ENCODE results near the gene WDR49. TPM values are rescaled to one million over a fixed set of nuclear protein-coding genes. Genes with fewer than 3 reads are reported as not detected.

The WDR49 gene
- total and polyA plus RNA-seq, 7 donors = 0.06 to 2.5 (median 0.81) TPM; not detected in 2

DNA sequence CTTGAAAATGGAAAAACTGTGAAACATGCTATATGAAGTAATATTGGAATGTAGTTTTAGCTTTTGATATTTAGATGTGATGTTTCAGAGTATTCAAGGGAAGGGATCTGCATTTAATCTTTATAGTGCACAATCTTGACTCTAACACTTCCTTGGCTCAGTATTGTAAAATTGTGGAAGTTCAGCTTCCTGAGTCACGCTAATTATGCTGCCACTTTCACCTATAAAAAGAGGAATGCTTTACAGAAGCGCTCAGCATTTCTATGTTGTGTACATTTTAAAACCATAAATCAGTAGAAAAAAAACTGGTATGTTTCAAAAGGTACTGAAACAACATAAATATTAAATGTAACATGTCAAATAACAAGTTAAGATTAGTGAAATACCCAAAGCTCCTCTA, 212.5 kb downstream of the WDR49 start:
- H3K4me1 ChIP-seq = no peaks in the 10 kb centered on the region
- no peaks in the 10 kb centered on the region for H3K9me3 ChIP-seq
- H3K4me3 ChIP-seq = no peak overlapping the region
- no peaks in the 10 kb centered on the region for H3K27me3 ChIP-seq
- intact Hi-C loops (cut with DNase I) = no loop called here
- TF ChIP-seq CTCF (IDR thresholded peaks at IDR 0.05) (no peak), EP300 (IDR thresholded peaks at IDR 0.05) (no peak), POLR2A (IDR thresholded peaks at IDR 0.05) (no peak), POLR2AphosphoS5 (IDR thresholded peaks at IDR 0.05) (no peak)
- no peaks in the 10 kb centered on the region for H3K36me3 ChIP-seq
- no peak overlapping the region for H3K27ac ChIP-seq
- 20 to 38% methylated on average over 2 of the region's 2 CpGs for WGBS, 2 donors
- no peak for DNase-seq

DNA sequence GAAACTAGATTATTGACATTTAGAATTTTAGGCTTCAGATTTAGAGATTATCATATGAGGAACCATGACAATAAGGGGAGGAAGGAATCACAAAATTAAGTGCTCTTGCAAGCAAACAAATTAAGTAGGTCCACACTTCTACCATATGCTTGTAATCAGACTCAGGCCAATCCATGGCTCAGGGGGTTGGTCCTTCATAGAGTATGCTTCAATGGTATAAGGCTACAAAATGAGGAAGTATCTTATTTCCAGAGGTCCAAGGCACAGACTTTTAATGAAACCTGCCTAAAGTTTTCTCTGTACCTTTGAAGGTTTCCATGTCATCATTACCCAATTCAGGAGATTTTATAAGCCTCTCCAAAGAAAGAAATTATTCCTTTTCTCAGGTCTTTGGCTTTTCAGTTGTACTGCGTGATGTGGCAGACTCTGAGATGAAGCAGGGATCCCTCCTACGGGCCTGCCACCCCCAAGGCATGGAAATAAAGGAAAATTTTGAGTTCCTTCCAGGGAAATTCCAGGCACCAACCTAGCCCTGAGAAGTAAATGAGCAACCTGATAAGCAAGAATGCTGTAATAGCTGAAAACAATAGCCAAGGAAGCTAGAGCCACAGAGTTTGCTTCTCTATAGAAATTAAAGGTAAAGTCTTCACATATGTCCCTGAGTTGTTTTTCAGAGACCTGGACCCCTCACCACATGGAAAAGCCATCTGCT, 216.2 kb downstream of the WDR49 start:
- no peak overlapping the region for H3K4me3 ChIP-seq
- 65 to 86% methylated on average over 2 of the region's 2 CpGs for WGBS, 2 donors
- no peak for DNase-seq
- H3K27ac ChIP-seq = no peak overlapping the region
- H3K36me3 ChIP-seq = no peaks in the 10 kb centered on the region
- no peaks in the 10 kb centered on the region for H3K9me3 ChIP-seq
- H3K27me3 ChIP-seq = no peaks in the 10 kb centered on the region
- intact Hi-C loops (cut with DNase I) = no loop called here
- no peak for TF ChIP-seq EP300 (IDR thresholded peaks at IDR 0.05)
- H3K4me1 ChIP-seq = no peaks in the 10 kb centered on the region

Small RNA genes within 50 kb of the gene (small RNA-seq; reads per million reads assigned to genes)
- 0 reads per million in 3 donors for gene HMGN1P8

Other genes with a start within 250 kb of the WDR49 start
- under 1 TPM in 1 of 4 donors, not detected in 3; 0.27 TPM for gene SERPINI2, start 179.9 kb downstream of the WDR49 start, total RNA-seq
- under 1 TPM in 1 of 3 donors, not detected in 2; 0.60 TPM for gene SERPINI2, start 179.9 kb downstream of the WDR49 start, polyA plus RNA-seq
- 10 to 100 TPM; 49.3 to 67.0 (median 60.7) TPM for gene PDCD10, start 81.0 kb upstream of the WDR49 start, total RNA-seq
- 100 to 1,000 TPM in 2 of 3 donors, 10 to 100 TPM in 1; 79.9 to 198 (median 136) TPM for gene PDCD10, start 81.0 kb upstream of the WDR49 start, polyA plus RNA-seq
- 1 to 10 TPM; 2.6 to 6.6 (median 3.9) TPM for gene SERPINI1, start 81.8 kb upstream of the WDR49 start, total RNA-seq
- gene SERPINI1, start 81.8 kb upstream of the WDR49 start, polyA plus RNA-seq = 1 to 10 TPM in 1 of 3 donors, under 1 TPM in 2; 0.60 to 4.3 (median 0.92) TPM